ENCODE results near the gene NDUFB2.

Gene NDUFB2

GRCh38 chr7:140745266-140746058, 49.0 kb downstream of the NDUFB2 start:
- no peak for DNase-seq

- no peak for DNase-seq
Measured at GRCh38 chr7:140746751-140747150, 50.2 kb downstream of the NDUFB2 start.

- no peak for DNase-seq
Measured at GRCh38 chr7:140752533-140752932, 56.0 kb downstream of the NDUFB2 start.

GRCh38 chr7:140754506-140754905, 58.0 kb downstream of the NDUFB2 start:
- no peak for DNase-seq

Data from hematopoietic multipotent progenitor cell treated with erythropoietin and hydrocortisone succinate and interleukin-3 and kit ligand, for 8 days (in vitro differentiated cells).